Duodenal mucosa (tissue), 2 donors: ENCODE results near the gene OR5B12.

Experiments
- H3K27ac ChIP-seq: one replicate; pipeline ENCODE4 v1.7.0; 2013; ENCODE audit warnings: low read depth, low read length
- H3K27me3 ChIP-seq, 2 donors: one replicate each; pipeline ENCODE4 v1.7.0; 2013; ENCODE audit warnings: low read length in 2 of 2, control low read depth in 1 of 2; ENCODE audit not compliant: insufficient read depth in 2 of 2, control insufficient read depth in 1 of 2
- H3K36me3 ChIP-seq, 2 donors: one replicate each; pipeline ENCODE4 v1.7.0; 2013; ENCODE audit warnings: low read length in 2 of 2, control low read depth in 1 of 2; ENCODE audit not compliant: insufficient read depth in 2 of 2, control insufficient read depth in 1 of 2
- H3K4me1 ChIP-seq, 2 donors: one replicate each; pipeline ENCODE4 v1.7.0; 2013; ENCODE audit warnings: low read length in 2 of 2, control low read depth in 1 of 2; ENCODE audit not compliant: insufficient read depth in 2 of 2, control insufficient read depth in 1 of 2
- H3K4me3 ChIP-seq, 2 donors: one replicate each; pipeline ENCODE4 v1.7.0; 2013; ENCODE audit warnings: low read length in 2 of 2, low read depth in 1 of 2
- H3K9ac ChIP-seq, 2 donors: one replicate each; pipeline ENCODE4 v1.7.0; 2013; ENCODE audit warnings: low read length in 2 of 2, low read depth in 1 of 2
- H3K9me3 ChIP-seq, 2 donors: one replicate each; pipeline ENCODE4 v1.7.0; 2013; ENCODE audit warnings: low read length in 2 of 2, control low read depth in 1 of 2; ENCODE audit not compliant: control insufficient read depth in 1 of 2

Gene OR5B12

GRCh38 chr11:58390551-58391063 is 51.4 kb downstream of the OR5B12 start:
- Histone ChIP-seq H3K36me3 (no peaks in the 10 kb centered on the region), H3K4me3 (no peak overlapping the region), H3K27me3 (no peaks in the 10 kb centered on the region), H3K27ac (no peak overlapping the region), H3K4me1 (no peaks in the 10 kb centered on the region), H3K9ac (no peak overlapping the region), H3K9me3 (peaks cover 0 to 4% of the 10 kb centered on the region in 2 donors)
